Heart left ventricle (tissue), 16 donors: Measurements from ENCODE around the gene IGFBP1. TPM values are rescaled to one million over a fixed set of nuclear protein-coding genes. Genes with fewer than 3 reads are reported as not detected.

Source experiments
- ATAC-seq, 4 donors: fragments of 200-7000 bp; cut with Tn5 transposase; one replicate each; pipeline ENCODE4 v1.9.1; 2020 to 2022; ENCODE audit warnings: moderate library complexity in 4 of 4, mild to moderate bottlenecking in 3 of 4, moderate number of reproducible peaks in 1 of 4
- DNase-seq, 5 donors: peaks; one replicate each; pipeline ENCODE4 v3.0.0-alpha.2; 2020
- H3K27ac ChIP-seq, 12 donors: fragments of 200-600 bp; sonication (generic) in 4 of 12; one replicate each; pipeline versions ENCODE4 v1.5.0 to v1.8.0; 2016 to 2022; ENCODE audit warnings: mild to moderate bottlenecking in 2 of 12
- H3K27me3 ChIP-seq, 9 donors: fragments of 200-600 bp; sonication (generic) in 2 of 9; one replicate each; pipeline versions ENCODE4 v1.5.1 to v1.8.0; 2016 to 2022; ENCODE audit warnings: mild to moderate bottlenecking in 3 of 9
- H3K36me3 ChIP-seq, 9 donors: fragments of 200-600 bp; sonication (generic) in 2 of 9; one replicate each; pipeline versions ENCODE4 v1.5.0 to v1.8.0; 2018 to 2022; ENCODE audit warnings: mild to moderate bottlenecking in 2 of 9
- H3K4me1 ChIP-seq, 12 donors: fragments of 200-600 bp; sonication (generic) in 4 of 12; one replicate each; pipeline versions ENCODE4 v1.5.0 to v1.8.0; 2016 to 2022; ENCODE audit warnings: mild to moderate bottlenecking in 3 of 12
- H3K4me3 ChIP-seq, 12 donors: fragments of 200-600 bp; sonication (generic) in 4 of 12; one replicate each; pipeline versions ENCODE4 v1.5.0 to v1.8.0; 2017 to 2022; ENCODE audit warnings: mild to moderate bottlenecking in 9 of 12, moderate library complexity in 4 of 12
- H3K9me3 ChIP-seq, 12 donors: fragments of 200-600 bp; sonication (generic) in 4 of 12; one replicate each; pipeline versions ENCODE4 v1.5.0 to v1.8.0; 2016 to 2022; ENCODE audit warnings: mild to moderate bottlenecking in 1 of 12
- POLR2A ChIP-seq, 2 donors: fragments of 450-650 bp; IDR thresholded peaks; one replicate each; pipeline ENCODE4 v1.6.1; 2017; ENCODE audit warnings: antibody characterized with exemption in 2 of 2, mild to moderate bottlenecking in 2 of 2, moderate library complexity in 2 of 2
- WGBS, 4 donors: extraction: QIAGEN DNeasy Blood & Tissue Kit in 2 of 4; methylation state at CpG; one replicate each; pipeline versions ENCODE4 v1.1.5 to v1.1.7; 2013 to 2018; 5-methylcytosine and 5-hydroxymethylcytosine counted together
- intact Hi-C, 10 donors: fragments of 100-400 bp; cut with DNase I; formaldehyde crosslinking; loops; one replicate each; pipeline versions ENCODE4 v1.11.1 to v1.14.2; 2022
- polyA plus RNA-seq, 2 donors: library from polyadenylated mRNA; stranded (reverse); fragments of 200-250 nt; gene quantifications; one replicate each; pipeline ENCODE4 v1.2.3, GENCODE V29; 2013
- total RNA-seq, 9 donors: library from RNA; depleted of rRNA in 2 of 9; stranded (reverse); fragments of >200 nt in 2 of 9; fragmentation: NEBNext Ultra II Directional in 3 of 9; extraction: Animal tissue kit (Norgen Biotek cat#: 25700) in 3 of 9; gene quantifications; one replicate each; pipeline versions ENCODE4 v1.1.0 to v1.2.4, GENCODE V29; 2016 to 2023
- TF ChIP-seq, protein P1 (sequence below), 12 donors: fragments of 200-600 bp; sonication (generic) in 4 of 12; IDR thresholded peaks; one replicate each; pipeline versions ENCODE4 v1.5.0 to v1.8.0; 2018 to 2022; ENCODE audit warnings: antibody characterized with exemption in 12 of 12, mild to moderate bottlenecking in 5 of 12
- donor health status: ischemic (EF 13 %, LVEDD 7.1; RV severe dilation, severe dysfunction).
- donor health status: healthy with polysubstance abuse.
- donor health status: DM: no; HTN: yes; CAD: no.
- donor health status: DM: no; HTN: no; CAD: no.
- donor health status: ischemic (EF 25% LVEDD 6.9; RV normal size, moderate dysfunction).
- donor health status: ischemic (EF 25% LVEDD 5.7; RV mildly dilated, moderate dysfunction).
- donor health status: healthy.
- donor health status: DM: yes; HTN: yes; CAD: no.
- donor health status: ischemic (EF 35%, LVEDD 5.7; RV mildly dilated, moderate dysfunction).
- donor health status: nonischemic (EF 11% LVEDD 7.7; RV severe dilation, severe dysfunction).
- donor health status: DM: yes; HTN: yes; CAD: no.
- donor health status: PGD.
- donor health status: ischemic (EF 29% LVEDD 5.4; RV normal size, mild dysfunction).
- donor health status: nonischemic (EF 23%, LVEDD 6.1; RV moderate dilation, normal function).

Gene IGFBP1
- total and polyA plus RNA-seq, 11 donors, result 1.8 TPM; not detected in 10

DNA sequence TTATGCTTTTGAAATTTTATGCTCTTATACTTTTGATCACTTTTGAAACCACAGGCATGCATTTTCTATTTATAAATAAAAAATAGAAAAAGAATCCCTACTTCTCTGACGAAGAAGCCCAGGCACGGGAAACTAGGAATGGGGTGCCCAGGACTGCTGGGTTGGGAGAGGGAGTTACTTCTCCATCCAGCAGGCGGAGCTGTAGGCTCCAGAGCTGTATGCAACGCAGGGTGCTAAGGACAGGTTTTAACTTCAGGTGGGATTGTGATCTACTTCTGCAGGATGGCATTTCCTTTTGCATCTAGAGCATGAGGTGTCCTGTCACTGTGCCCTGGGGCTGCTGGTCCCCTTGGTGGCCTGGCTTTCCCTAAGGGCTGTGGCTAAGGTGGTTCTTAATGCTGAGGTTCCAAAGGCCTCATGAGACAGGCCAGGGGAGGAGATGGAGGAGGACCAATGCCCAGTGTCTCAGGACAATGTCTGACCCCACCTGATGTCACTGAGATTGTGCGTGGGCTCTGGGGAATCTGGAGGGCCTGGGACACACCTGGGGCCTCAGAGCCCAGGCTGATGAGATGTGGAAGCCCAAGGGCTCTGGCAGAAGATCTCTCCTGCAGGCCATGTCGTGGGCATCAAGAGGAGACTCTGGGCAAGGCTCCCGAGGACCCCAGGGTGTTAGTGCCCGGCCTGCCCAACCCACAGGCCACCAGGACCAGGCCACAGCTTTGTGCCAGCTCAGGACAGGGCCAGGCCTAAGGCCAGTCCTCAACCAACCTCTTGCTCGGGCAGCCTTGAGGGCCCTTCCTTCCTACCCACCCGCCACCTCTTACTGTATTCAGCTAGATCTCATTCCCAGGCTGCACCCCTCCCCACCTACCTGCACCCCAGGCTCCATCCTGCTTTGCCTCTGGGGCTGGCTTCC, 15.9 kb upstream of the IGFBP1 start:
- no peak for DNase-seq
- 62 to 81% (median 69%) methylated on average over 9 to 10 of the region's 10 CpGs for WGBS, 4 donors
- peak in 1 of 4 donors; percentile 23 for ATAC-seq
- no peaks in the 10 kb centered on the region for H3K36me3 ChIP-seq
- no peaks in the 10 kb centered on the region for H3K4me1 ChIP-seq
- H3K9me3 ChIP-seq, result peaks cover 0 to 9% (median 0%) of the 10 kb centered on the region in 12 donors
- no peak overlapping the region for H3K27ac ChIP-seq
- no peak overlapping the region for H3K4me3 ChIP-seq
- peaks cover 0 to 3% (median 0%) of the 10 kb centered on the region in 9 donors for H3K27me3 ChIP-seq
- TF ChIP-seq, protein P1, sequence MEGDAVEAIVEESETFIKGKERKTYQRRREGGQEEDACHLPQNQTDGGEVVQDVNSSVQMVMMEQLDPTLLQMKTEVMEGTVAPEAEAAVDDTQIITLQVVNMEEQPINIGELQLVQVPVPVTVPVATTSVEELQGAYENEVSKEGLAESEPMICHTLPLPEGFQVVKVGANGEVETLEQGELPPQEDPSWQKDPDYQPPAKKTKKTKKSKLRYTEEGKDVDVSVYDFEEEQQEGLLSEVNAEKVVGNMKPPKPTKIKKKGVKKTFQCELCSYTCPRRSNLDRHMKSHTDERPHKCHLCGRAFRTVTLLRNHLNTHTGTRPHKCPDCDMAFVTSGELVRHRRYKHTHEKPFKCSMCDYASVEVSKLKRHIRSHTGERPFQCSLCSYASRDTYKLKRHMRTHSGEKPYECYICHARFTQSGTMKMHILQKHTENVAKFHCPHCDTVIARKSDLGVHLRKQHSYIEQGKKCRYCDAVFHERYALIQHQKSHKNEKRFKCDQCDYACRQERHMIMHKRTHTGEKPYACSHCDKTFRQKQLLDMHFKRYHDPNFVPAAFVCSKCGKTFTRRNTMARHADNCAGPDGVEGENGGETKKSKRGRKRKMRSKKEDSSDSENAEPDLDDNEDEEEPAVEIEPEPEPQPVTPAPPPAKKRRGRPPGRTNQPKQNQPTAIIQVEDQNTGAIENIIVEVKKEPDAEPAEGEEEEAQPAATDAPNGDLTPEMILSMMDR (IDR thresholded peaks at IDR 0.05), result peak in 7 of 12 donors; percentile 8 to 41 (median 25)
- no peak for TF ChIP-seq POLR2A (IDR thresholded peaks at IDR 0.05)
- intact Hi-C loops, result no loop called here

DNA sequence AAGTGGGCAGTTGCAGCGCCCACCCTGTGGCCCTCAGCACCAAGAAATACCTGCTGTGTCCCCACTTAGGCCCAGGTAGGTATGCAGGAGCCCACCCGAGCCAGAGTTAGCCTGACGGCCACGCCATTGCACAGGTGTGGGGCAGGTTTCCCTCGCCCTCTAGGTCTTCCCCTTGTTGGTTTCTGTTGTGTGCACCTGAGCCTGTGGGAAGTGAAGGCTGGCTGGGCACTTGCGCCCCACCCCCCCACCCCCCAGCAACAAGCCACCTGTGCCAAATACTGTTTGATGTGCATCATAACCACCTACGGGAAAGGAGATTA, 15.3 kb upstream of the IGFBP1 start, which contains the start of gene CCDC201:
Gene CCDC201 (minus strand): TSS at position 48 of the 320 bp plus-strand sequence. CDS start 75 bp downstream, outside the sequence.
- H3K4me3 ChIP-seq, result no peak within 1 kb of the TSS
- H3K27ac ChIP-seq, result no peak within 1 kb of the TSS
- peaks cover 0 to 3% (median 0%) of the 10 kb centered on the region in 9 donors for H3K27me3 ChIP-seq
- no peaks in the 10 kb centered on the region for H3K4me1 ChIP-seq
- intact Hi-C loops, result no loop called here
- TF ChIP-seq POLR2A (IDR thresholded peaks at IDR 0.05), result no peak
- TF ChIP-seq, protein P1 (IDR thresholded peaks at IDR 0.05), result no peak
- ATAC-seq (no peak), DNase-seq (no peak)
- H3K9me3 ChIP-seq, result peaks cover 0 to 6% (median 0%) of the 10 kb centered on the region in 12 donors
- WGBS, 4 donors, result 89 to 96% (median 93%) methylated on average over 7 of the region's 7 CpGs
- H3K36me3 ChIP-seq, result no peaks in the 10 kb centered on the region

DNA sequence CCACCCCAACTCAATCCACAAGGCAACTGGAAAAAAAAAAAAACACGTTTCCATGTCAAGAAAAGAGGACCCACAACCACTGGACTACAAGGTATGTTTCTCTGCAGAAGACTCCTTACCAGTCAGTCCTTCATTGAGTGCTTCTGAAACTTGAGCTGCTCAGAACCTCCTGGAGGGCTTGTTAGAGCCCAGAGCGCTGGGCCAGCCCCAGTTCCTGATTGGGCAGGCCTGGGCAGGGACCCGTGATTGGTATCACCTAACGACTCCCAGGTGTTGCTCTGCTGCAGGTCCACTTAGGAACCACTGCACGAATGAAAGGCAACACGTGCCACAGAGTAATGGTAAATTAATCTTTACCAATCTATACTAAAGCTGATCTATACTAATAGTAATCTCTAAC, 14.9 kb upstream of the IGFBP1 start:
- 85 to 93% (median 87%) methylated on average over 6 of the region's 6 CpGs for WGBS, 4 donors
- TF ChIP-seq, protein P1 (IDR thresholded peaks at IDR 0.05), result no peak
- no peak for TF ChIP-seq POLR2A (IDR thresholded peaks at IDR 0.05)
- H3K27me3 ChIP-seq, result peaks cover 0 to 3% (median 0%) of the 10 kb centered on the region in 9 donors
- peaks cover 0 to 9% (median under 1%) of the 10 kb centered on the region in 12 donors for H3K9me3 ChIP-seq
- no peak for ATAC-seq
- H3K4me1 ChIP-seq, result no peaks in the 10 kb centered on the region
- no peak overlapping the region for H3K4me3 ChIP-seq
- H3K36me3 ChIP-seq, result no peaks in the 10 kb centered on the region
- H3K27ac ChIP-seq, result no peak overlapping the region
- no peak for DNase-seq
- intact Hi-C loops, result no loop called here

DNA sequence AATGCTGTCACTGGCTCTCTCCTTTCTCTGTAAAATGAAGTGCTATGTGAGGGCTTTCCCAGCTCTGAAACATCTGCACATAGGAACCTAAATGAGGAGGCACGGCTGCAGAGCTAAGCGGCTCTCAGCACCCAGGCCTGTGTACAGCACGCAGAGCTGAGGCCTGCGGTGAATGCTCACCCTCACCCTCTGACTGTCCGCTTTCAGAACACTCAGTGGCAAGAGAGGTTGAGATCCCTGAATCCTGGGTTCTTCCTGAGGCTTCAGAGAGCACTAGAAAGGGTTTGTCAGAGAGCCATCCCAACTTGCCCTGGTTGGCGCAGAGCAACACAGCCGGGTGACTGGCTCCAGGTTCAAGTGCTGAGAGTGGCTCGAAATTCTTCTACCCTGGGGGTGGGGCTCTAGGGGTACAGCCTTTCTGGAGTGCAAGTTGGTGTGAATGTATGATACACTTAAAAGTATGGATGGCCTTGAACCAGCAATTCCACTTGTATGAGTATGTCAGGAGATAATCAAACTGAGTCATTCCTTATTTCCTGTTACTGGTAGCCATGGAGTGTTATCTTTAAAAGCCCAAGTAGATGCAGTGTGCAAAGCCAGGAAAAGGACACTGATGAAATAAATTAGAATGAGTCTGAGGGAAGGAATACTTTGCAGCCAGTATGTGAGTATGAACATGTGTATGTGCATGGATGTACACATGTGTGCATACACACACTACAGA, 13.7 kb upstream of the IGFBP1 start:
- DNase-seq, result no peak
- H3K4me3 ChIP-seq, result no peak overlapping the region
- H3K27me3 ChIP-seq, result peaks cover 0 to 3% (median 0%) of the 10 kb centered on the region in 9 donors
- no peaks in the 10 kb centered on the region for H3K36me3 ChIP-seq
- no peak overlapping the region for H3K27ac ChIP-seq
- 93 to 95% (median 94%) methylated on average over 8 of the region's 8 CpGs for WGBS, 4 donors
- no peaks in the 10 kb centered on the region for H3K4me1 ChIP-seq
- ATAC-seq, result peak in 1 of 4 donors; percentile 39
- TF ChIP-seq, protein P1 (IDR thresholded peaks at IDR 0.05), result no peak
- no peak for TF ChIP-seq POLR2A (IDR thresholded peaks at IDR 0.05)
- intact Hi-C loops, result no loop called here
- H3K9me3 ChIP-seq, result peaks cover 0 to 21% (median 5%) of the 10 kb centered on the region in 12 donors
